EH (cell line): ENCODE data around the gene CDC42BPG.

Experiments used
- DNase-seq: peaks from one replicate; pipeline ENCODE4 v3.0.0-alpha.2; 2015; ENCODE audit warnings: low read depth

The CDC42BPG gene

GRCh38 chr11:64789331-64790204, 54.9 kb downstream of the CDC42BPG start:
- DNase-seq, result no peak

GRCh38 chr11:64788321-64789215, 55.9 kb downstream of the CDC42BPG start:
- DNase-seq, result no peak

- DNase-seq, result peak; percentile 49
Observed at GRCh38 chr11:64787526-64788320, 56.7 kb downstream of the CDC42BPG start.

- DNase-seq, result no peak
Observed at GRCh38 chr11:64786308-64786707, 58.1 kb downstream of the CDC42BPG start.

- no peak for DNase-seq
Observed at GRCh38 chr11:64784813-64785581, 59.5 kb downstream of the CDC42BPG start.

- peak; percentile 100 for DNase-seq
Observed at GRCh38 chr11:64778473-64779298, 65.8 kb downstream of the CDC42BPG start, which contains the start of gene SF1. TSS of gene SF1 (minus strand) at chr11:64778542. CDS start at chr11:64778392, 150 bp downstream.

GRCh38 chr11:64778223-64778472, 66.3 kb downstream of the CDC42BPG start:
- no peak for DNase-seq

- peak; percentile 82 for DNase-seq
Observed at GRCh38 chr11:64777449-64778222, 66.8 kb downstream of the CDC42BPG start.

GRCh38 chr11:64776875-64777274, 67.6 kb downstream of the CDC42BPG start:
- DNase-seq, result no peak

- no peak for DNase-seq
Observed at GRCh38 chr11:64776425-64776824, 68.0 kb downstream of the CDC42BPG start.

- no peak for DNase-seq
Observed at GRCh38 chr11:64774144-64774543, 70.3 kb downstream of the CDC42BPG start.
